ENCODE measurements around the gene RNF166. TPM values are rescaled to one million over a fixed set of nuclear protein-coding genes. Genes with fewer than 3 reads are reported as not detected.

Gene RNF166
- total RNA-seq, 2 donors from 2014 or later, result 11.6 to 30.3 TPM

DNA sequence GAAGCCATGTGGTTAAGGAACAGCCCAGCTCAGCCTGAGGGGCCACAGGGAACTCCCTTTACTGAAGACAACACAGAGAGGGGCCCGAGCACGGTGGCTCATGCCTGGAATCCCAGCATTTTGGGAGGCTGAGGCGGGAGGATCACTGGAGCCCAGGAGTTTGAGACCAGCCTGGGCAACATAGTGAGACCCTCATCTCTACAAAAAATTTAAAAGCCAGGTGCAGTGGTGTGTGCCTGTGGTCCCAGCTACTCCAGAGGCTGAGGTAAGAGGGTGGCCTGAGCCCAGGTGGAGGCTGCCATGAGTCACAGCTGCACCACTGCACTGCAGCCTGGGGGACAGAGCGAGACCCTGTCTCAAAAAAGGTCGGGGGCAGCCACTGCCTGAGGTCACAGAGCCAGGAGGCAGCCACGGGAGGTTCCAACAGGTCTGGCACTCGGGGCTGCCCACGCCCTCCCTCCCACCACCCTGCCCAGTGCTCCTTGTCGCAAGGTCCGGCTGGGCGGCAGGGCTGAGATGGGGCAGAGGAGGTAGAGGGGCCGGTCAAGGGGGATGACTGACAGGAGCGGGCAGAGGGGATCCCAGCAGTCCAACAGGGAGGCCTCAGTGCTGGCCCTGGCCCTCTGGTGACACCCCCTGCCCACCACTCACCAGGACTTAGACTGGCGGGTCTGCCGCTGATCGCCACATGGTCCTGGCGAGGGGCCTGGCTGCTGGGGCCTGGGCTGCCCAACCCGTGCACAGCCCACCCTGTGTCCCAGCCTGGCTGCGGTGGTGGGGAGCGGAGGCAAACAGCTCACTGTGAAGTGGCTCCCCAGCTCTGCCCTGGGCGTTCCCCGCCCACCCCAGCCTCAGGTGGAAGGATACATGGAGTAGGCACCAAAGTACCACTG lies 58.8 kb downstream of the RNF166 start:
- TF ChIP-seq POLR2A (IDR thresholded peaks at IDR 0.05) (no peak), POLR2AphosphoS5 (IDR thresholded peaks at IDR 0.05) (no peak)
- TF ChIP-seq, protein P1, sequence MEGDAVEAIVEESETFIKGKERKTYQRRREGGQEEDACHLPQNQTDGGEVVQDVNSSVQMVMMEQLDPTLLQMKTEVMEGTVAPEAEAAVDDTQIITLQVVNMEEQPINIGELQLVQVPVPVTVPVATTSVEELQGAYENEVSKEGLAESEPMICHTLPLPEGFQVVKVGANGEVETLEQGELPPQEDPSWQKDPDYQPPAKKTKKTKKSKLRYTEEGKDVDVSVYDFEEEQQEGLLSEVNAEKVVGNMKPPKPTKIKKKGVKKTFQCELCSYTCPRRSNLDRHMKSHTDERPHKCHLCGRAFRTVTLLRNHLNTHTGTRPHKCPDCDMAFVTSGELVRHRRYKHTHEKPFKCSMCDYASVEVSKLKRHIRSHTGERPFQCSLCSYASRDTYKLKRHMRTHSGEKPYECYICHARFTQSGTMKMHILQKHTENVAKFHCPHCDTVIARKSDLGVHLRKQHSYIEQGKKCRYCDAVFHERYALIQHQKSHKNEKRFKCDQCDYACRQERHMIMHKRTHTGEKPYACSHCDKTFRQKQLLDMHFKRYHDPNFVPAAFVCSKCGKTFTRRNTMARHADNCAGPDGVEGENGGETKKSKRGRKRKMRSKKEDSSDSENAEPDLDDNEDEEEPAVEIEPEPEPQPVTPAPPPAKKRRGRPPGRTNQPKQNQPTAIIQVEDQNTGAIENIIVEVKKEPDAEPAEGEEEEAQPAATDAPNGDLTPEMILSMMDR (IDR thresholded peaks at IDR 0.05), result no peak
- intact Hi-C loops (cut with DNase I), result no loop called here
- Histone ChIP-seq H3K27me3 (replicated peaks; ENCODE audit: insufficient read depth) (no peaks in the 10 kb centered on the region), H3K36me3 (no peaks in the 10 kb centered on the region), H3K4me1 (replicated peaks) (no peaks in the 10 kb centered on the region), H3K9me3 (no peaks in the 10 kb centered on the region), H3K27ac (no peak overlapping the region), H3K4me3 (no peak overlapping the region)
- 91% methylated on average over 22 of the region's 22 CpGs for WGBS
- no peak for DNase-seq (ENCODE audit: low spot score)

Small RNAs within 50 kb of the gene (microRNA-seq; reads per million reads assigned to microRNA genes)
- not detected for gene MIR4722

Other genes with a start within 250 kb of the RNF166 start
- gene ZC3H18, start 136.0 kb downstream of the RNF166 start, total RNA-seq, result 10 to 100 TPM; 26.7 to 50.7 TPM
- gene IL17C, start 67.8 kb downstream of the RNF166 start, total RNA-seq, result under 1 TPM in 1 of 2 donors, not detected in 1; 0.97 TPM
- gene CYBA, start 55.4 kb downstream of the RNF166 start, total RNA-seq, result 100 to 1,000 TPM in 1 of 2 donors, 10 to 100 TPM in 1; 86.0 to 155 TPM
- 10 to 100 TPM; 34.7 to 40.0 TPM for gene MVD, start 43.3 kb downstream of the RNF166 start, total RNA-seq
- 1 to 10 TPM in 1 of 2 donors, under 1 TPM in 1; 0.46 to 2.8 TPM for gene SNAI3, start 19.9 kb downstream of the RNF166 start, total RNA-seq
- 10 to 100 TPM; 15.0 to 19.1 TPM for gene CTU2, start 95 bp upstream of the RNF166 start, total RNA-seq
- 100 to 1,000 TPM; 156 to 202 TPM for gene PIEZO1, start 78.8 kb upstream of the RNF166 start, total RNA-seq
- gene CDT1, start 97.4 kb upstream of the RNF166 start, total RNA-seq, result 1 to 10 TPM; 4.3 to 7.6 TPM
- gene APRT, start 105.5 kb upstream of the RNF166 start, total RNA-seq, result 100 to 1,000 TPM; 165 to 211 TPM
- 10 to 100 TPM; 20.4 to 75.1 TPM for gene GALNS, start 150.5 kb upstream of the RNF166 start, total RNA-seq
- gene TRAPPC2L, start 150.7 kb upstream of the RNF166 start, total RNA-seq, result 10 to 100 TPM; 23.7 to 38.9 TPM
- gene PABPN1L, start 160.3 kb upstream of the RNF166 start, total RNA-seq, result 1 to 10 TPM in 1 of 2 donors, not detected in 1; 4.1 TPM

Measured in prostate gland (tissue), 2 donors.